Measurements from ENCODE around the gene SRGAP1.
"Not testable (repeated sequence)": the region's sequence is repeated elsewhere in the genome, so short reads cannot be mapped to it uniquely, and the experiment has no call there.

Gene SRGAP1

DNA sequence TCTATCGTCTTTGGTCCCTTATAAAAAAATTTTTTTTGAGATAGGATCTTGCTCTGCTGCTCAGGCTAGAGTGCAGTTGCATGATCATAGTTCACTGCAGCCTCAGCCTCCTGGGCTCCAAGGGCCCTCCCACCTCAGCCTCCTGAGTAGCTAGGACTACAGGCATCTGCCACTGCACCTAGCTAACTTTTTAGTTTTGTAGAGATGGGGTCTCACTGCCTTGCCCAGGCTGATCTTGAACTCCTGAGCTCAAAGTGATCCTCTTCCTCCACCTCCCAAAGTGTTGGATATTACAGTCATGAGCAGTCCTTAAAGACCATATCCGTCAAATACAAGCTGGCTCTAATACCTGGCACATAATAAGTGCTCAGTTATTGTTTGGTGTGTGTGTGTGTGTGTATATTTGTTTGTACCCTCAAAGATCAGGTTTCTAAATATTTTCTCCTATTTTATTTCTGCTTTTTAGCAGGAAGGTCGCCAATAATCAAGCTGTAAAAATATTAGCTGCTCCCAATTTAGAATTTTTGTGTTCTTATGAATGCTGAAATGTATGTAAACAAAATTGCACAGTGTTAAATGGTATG lies 30.5 kb downstream of the SRGAP1 start:
- DNase-seq, result no peak

DNA sequence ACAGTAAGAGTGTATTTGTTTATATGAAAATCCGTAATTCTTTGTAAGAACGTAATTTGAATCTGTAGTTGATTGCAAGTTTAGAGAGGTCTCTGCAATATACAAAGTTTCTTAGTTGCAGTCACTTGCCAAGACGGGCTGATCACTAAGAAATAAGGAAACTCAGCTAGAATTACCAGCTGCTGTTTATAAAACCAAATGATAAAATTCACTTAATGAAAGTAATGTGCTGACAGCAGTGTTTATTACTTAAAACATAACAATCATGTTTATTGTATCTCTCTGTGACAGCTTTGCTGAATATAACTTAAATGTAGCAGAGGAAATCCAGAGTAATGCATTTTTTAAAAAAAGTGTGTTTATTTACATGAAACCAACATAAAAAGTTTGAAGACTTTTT lies 31.2 kb downstream of the SRGAP1 start:
- DNase-seq, result no peak

- no peak for DNase-seq
These were observed 32.5 kb downstream of the SRGAP1 start for GRCh38 chr12:63876980-63877379.

- no peak for DNase-seq
These were observed 33.2 kb downstream of the SRGAP1 start for GRCh38 chr12:63877693-63878092.

GRCh38 chr12:63880235-63880634 lies 35.7 kb downstream of the SRGAP1 start:
- DNase-seq, result not testable (repeated sequence)

DNA sequence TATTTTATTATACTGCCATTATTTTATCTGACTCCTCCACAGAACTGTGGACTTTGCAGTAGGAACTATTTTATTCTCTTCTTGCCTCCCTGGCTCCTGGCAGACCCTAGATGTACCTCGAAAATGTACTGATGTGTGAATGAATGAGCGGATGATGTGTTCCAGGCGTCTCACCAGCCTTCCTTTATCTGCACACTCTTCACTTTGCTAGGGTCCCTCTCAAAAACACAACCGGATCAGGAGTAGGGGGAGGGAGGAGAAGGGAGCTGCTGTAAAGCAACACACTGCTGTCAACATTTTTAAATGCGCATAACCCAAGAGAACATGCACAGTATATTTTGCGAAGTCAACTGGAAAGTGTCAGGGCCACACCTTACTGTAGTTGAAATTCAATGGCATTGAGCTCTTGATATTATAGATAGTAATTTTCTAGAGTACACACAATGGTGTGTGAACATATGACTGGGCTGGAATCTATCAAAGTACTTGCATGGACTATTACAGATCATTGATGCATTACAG lies 36.3 kb downstream of the SRGAP1 start:
- no peak for DNase-seq

DNA sequence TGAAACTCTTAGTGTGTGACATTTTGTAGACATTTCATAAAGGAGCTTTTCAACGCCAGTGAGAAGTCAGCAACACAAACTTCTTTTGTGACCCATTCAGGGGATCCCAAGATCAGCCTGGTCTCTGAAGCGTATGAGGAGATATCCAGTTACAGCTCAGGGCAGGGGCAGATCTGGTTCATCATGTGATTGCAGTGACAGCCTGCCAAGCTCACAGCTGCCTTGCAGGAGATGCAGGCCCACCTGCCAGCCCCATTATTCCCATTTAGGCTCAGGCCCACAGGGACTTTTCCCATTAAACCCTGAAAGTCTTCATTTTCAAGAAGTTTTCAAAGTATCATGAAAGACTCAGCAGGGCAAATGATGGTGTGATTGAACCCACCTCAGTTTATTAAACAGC lies 38.3 kb downstream of the SRGAP1 start:
- no peak for DNase-seq

- DNase-seq, result no peak
These were observed 40.9 kb downstream of the SRGAP1 start for GRCh38 chr12:63885401-63885800.

DNA sequence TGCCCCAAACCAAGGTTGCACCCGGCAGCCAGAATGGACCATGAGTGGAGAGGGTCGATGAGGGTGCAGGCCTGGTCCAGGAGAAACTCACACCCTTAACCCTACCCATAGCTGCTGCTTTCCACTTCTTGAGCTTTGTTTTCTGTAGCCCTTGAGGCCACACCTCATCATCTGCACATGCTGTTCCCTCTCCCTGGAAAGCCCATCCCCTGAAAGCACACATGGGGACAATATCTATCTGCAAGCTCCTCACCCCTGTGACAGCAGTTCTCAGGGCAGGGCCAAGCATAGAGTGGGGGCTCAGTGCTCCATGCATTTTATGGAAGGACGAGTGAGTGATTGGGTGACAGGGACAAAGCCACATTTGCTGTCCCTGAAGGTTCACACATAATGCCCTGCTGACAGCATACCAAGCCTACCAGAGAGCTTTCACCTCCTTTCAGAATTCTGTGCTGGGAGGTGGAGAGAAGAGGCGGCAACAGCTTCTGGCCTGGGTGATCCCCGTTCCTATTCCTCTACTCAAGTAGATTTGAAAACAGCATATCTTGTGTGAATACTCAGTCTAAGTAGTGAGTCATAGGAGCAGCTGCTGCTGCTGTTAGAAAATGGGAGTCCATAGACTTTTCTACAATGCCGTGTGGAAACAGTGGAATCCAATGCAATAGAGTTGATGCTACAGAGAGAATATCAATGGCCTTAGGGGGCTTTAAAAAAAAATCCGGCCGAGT lies 44.6 kb downstream of the SRGAP1 start:
- no peak for DNase-seq

GRCh38 chr12:63889721-63890509 lies 45.4 kb downstream of the SRGAP1 start:
- no peak for DNase-seq

GRCh38 chr12:63893170-63893569 lies 48.7 kb downstream of the SRGAP1 start:
- DNase-seq, result no peak

GRCh38 chr12:63894132-63894531 lies 49.6 kb downstream of the SRGAP1 start:
- no peak for DNase-seq

- no peak for DNase-seq
These were observed 51.3 kb downstream of the SRGAP1 start for GRCh38 chr12:63895841-63896240.

GRCh38 chr12:63897931-63898330 lies 53.4 kb downstream of the SRGAP1 start:
- no peak for DNase-seq

GRCh38 chr12:63898764-63899337 lies 54.4 kb downstream of the SRGAP1 start:
- DNase-seq, result no peak

DNA sequence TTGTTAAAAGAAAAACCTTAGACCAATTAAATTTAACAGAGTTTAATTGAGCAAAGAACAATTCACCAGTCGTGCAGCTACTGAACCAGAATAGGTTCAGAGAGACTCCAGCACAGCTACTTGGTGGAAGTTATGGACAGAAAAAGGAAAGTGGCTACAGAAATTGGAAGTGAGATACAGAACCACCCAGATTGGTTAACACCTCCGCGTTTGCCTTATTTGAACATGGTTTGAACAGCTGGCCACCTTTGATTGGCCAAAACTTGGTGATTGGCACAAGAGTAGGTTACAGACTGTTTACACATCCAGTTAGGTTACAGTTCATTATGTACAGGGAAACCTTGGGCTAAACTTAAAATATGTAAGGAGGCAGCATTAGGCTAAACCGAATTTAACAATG lies 54.9 kb downstream of the SRGAP1 start:
- no peak for DNase-seq

- DNase-seq, result no peak
These were observed 56.7 kb downstream of the SRGAP1 start for GRCh38 chr12:63900922-63901793.

- no peak for DNase-seq
These were observed 60.2 kb downstream of the SRGAP1 start for GRCh38 chr12:63904653-63905052.

GRCh38 chr12:63905544-63905943 lies 61.0 kb downstream of the SRGAP1 start:
- no peak for DNase-seq

GRCh38 chr12:63906876-63907275 lies 62.4 kb downstream of the SRGAP1 start:
- DNase-seq, result no peak

GRCh38 chr12:63907561-63907960 lies 63.1 kb downstream of the SRGAP1 start:
- DNase-seq, result no peak

DNA sequence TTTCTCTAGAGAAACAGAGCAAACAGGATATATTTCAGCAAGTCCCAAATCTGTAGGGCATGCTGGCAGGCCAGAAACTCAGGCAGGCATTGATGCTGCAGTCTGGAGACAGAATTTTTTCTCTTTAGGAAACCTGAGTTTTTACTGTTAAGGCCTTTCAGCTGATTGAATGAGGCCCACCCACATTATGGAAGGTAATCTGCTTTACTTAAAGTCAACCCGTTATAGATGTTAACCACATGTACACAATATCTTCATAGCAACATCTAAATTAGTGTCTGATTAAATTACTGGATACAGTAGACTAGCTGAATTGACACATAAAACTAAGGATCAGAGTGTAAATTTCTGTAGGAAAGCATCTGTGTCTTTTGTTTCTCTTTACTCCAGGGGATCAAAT lies 65.2 kb downstream of the SRGAP1 start:
- no peak for DNase-seq

Measured in RPMI8226 (cell line).